ENCODE measurements around the gene PLA2G4D. TPM values are rescaled to one million over a fixed set of nuclear protein-coding genes. Genes with fewer than 3 reads are reported as not detected.

The PLA2G4D gene
- total RNA-seq, 1 donor from 2014 or later, result not detected

DNA sequence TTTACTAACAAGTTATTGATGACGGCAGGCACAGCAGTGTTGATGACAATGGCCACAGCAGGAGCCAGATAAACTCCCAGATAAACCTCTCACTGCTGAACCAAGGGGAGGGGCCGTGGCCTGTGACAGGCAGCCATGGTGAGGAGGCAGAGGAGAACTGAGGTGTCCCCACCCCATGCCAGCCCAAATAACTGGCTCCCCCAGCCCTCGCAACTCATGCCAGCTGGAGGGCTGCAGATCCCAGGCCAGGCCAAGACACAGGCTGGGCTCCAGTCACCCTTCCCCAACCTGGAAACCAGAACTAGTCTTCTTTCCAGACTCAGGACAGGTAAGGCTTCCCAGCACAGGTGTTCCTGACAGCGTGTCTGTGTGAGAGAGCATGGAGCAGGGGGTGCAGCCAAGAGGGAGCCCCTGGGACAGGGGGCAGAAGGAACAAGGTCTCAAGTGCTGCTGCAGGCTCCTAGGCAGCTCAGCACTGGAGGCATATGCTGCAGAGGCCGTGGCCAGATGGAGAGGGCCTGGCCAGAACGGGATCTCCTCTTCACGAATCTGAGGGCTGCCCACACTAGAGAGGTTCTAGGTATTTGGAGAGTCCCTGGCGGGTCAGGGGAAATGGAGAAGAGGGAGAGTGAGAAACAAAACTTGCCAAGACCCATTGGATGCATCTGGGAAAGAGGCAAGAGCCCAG is 46.2 kb upstream of the PLA2G4D start:
- Mint-ChIP-seq H3K27me3 (peaks cover 6% of the 10 kb centered on the region), H3K9me3 (no peaks in the 10 kb centered on the region), H3K4me1 (no peaks in the 10 kb centered on the region), H3K4me3 (no peak overlapping the region), H3K36me3 (ENCODE audit: low read depth) (no peaks in the 10 kb centered on the region), H3K27ac (no peak overlapping the region)
- intact Hi-C loops (cut with micrococcal nuclease), result no loop called here
- TF ChIP-seq CTCF (IDR thresholded peaks at IDR 0.05), result no peak
- CTCF ChIA-PET, result no interaction called here
- no peak for DNase-seq
- ATAC-seq (ENCODE audit: low read depth), result no peak
- POLR2A ChIA-PET, result no interaction called here

- CTCF ChIA-PET, result interaction anchor here (0.7 to 1.3 kb wide), 2 partner anchors 12 to 150 kb away, joined by 4 to 6 read pairs; no protein-coding TSS in a partner anchor
- H3K36me3 Mint-ChIP-seq (ENCODE audit: low read depth), result no peaks in the 10 kb centered on the region
- DNase-seq, result no peak
- no peak overlapping the region for H3K4me3 Mint-ChIP-seq
- no peaks in the 10 kb centered on the region for H3K4me1 Mint-ChIP-seq
- TF ChIP-seq CTCF (IDR thresholded peaks at IDR 0.05), result no peak
- no peak overlapping the region for H3K27ac Mint-ChIP-seq
- H3K27me3 Mint-ChIP-seq, result peaks cover 5% of the 10 kb centered on the region
- intact Hi-C loops (cut with micrococcal nuclease), result no loop called here
- POLR2A ChIA-PET, result no interaction called here
- ATAC-seq (ENCODE audit: low read depth), result no peak
- H3K9me3 Mint-ChIP-seq, result no peaks in the 10 kb centered on the region
Observed at GRCh38 chr15:42139596-42139995, 45.2 kb upstream of the PLA2G4D start.

- H3K4me1 Mint-ChIP-seq, result no peaks in the 10 kb centered on the region
- DNase-seq (peak; percentile 6), ATAC-seq (ENCODE audit: low read depth) (no peak)
- intact Hi-C loops (cut with micrococcal nuclease), result no loop called here
- H3K27me3 Mint-ChIP-seq, result peaks cover 5% of the 10 kb centered on the region
- ChIA-PET POLR2A (no interaction called here), CTCF (interaction anchor here (0.6 to 1.3 kb wide), 3 partner anchors 11 to 180 kb away, joined by 3 to 6 read pairs (median 4); no protein-coding TSS in a partner anchor)
- H3K36me3 Mint-ChIP-seq (ENCODE audit: low read depth), result no peaks in the 10 kb centered on the region
- TF ChIP-seq CTCF (IDR thresholded peaks at IDR 0.05), result no peak
- no peak overlapping the region for H3K4me3 Mint-ChIP-seq
- no peak overlapping the region for H3K27ac Mint-ChIP-seq
- H3K9me3 Mint-ChIP-seq, result no peaks in the 10 kb centered on the region
Observed at GRCh38 chr15:42138968-42139386, 44.6 kb upstream of the PLA2G4D start.

DNA sequence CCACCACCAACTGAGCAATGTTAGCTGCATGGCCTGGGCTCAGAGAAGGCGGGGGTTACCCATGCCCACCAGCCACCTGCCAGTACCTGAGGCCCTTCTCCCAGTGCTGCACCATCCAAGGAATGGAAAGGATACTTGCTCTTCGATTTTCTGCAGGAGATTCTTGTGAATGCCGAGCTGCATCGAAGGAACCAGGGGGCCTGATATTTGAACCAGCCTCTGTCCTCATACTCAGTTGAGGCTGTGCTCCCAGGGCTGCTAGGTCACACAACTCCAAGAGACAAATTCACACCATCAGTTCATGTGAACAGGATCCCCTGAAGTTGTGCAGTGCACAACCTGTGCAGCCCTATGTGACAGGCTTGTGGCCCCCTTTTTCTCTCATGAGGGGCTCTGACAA is 44.0 kb upstream of the PLA2G4D start:
- H3K27me3 Mint-ChIP-seq, result peaks cover 5% of the 10 kb centered on the region
- POLR2A ChIA-PET, result no interaction called here
- no peaks in the 10 kb centered on the region for H3K36me3 Mint-ChIP-seq (ENCODE audit: low read depth)

More for the DNA sequence above, 44.0 kb upstream of the PLA2G4D start:
- Mint-ChIP-seq H3K4me3 (no peak overlapping the region), H3K9me3 (no peaks in the 10 kb centered on the region), H3K4me1 (no peaks in the 10 kb centered on the region), H3K27ac (no peak overlapping the region)
- intact Hi-C loops (cut with micrococcal nuclease), result no loop called here
- DNase-seq (peak; percentile 12), ATAC-seq (ENCODE audit: low read depth) (no peak)
- no peak for TF ChIP-seq CTCF (IDR thresholded peaks at IDR 0.05)
- CTCF ChIA-PET, result interaction anchor here (0.6 to 1.3 kb wide), 3 partner anchors 149 to 365 kb away, joined by 3 to 6 read pairs (median 3); no protein-coding TSS in a partner anchor

All from activated B cell treated with CpG ODN at 0.5 μM for 24 hours (primary cell).